ENCODE results near the gene CEP131. TPM values are rescaled to one million over a fixed set of nuclear protein-coding genes. Genes with fewer than 3 reads are reported as not detected.

CEP131 gene
- total and polyA plus RNA-seq, 2 of the 8 experiments (the other 6 are each of a cell fraction or from before 2014, with no cell fraction given) = 5.9 to 23.2 TPM

DNA sequence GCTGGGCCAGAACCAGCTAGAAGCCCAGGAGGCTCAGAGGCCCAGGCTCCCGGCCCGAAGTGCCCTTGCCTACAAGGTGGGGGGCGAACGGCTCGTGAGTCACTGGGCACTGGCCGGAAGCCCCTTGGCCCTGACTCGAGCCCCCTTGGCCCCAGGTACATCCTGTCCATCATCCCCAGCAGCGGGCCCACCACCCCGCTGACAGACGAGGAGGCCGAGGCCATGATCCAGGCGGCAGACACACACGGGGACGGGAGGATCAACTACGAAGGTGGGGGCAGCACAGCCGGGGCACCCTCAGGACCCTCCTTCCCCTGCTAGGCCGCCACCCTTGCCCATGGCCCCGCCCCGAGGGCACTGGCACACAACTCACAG is 41.0 kb downstream of the CEP131 start:
- no peaks in the 10 kb centered on the region for H3K79me2 ChIP-seq (ENCODE audit: control insufficient read depth in 1 of 2, insufficient read depth in 2 of 2, low read length in 2 of 2)
- no peak overlapping the region for H3K14ac ChIP-seq (ENCODE audit: insufficient read length)
- no peak overlapping the region for H3K56ac ChIP-seq (replicated peaks; ENCODE audit: insufficient read length, low read depth, low read length)
- H4K91ac ChIP-seq (replicated peaks; ENCODE audit: insufficient read length, low read length) = no peak overlapping the region
- POLR2A ChIA-PET (ENCODE audit: partially characterized antibody) = interaction anchor here (1.3 kb wide), 1 partner anchor 10 kb away, joined by 3 read pairs; no protein-coding TSS in a partner anchor
- H2AK5ac ChIP-seq (ENCODE audit: low read depth, low read length) = no peak overlapping the region
- FAIRE-seq (no peak), DNase-seq (ENCODE audit: low read depth in 1 of 2, low spot score in 2 of 2) (no peak)
- no peak overlapping the region for H3K27ac ChIP-seq (ENCODE audit: low read depth, low read length)
- peaks cover 0 to 5% (median under 1%) of the 10 kb centered on the region in 4 experiments; a peak in 2 of 7 replicates for H3K4me1 ChIP-seq (replicated peaks in 1 of 4; ENCODE audit: control insufficient read depth in 3 of 4, insufficient read depth in 4 of 4, low read length in 3 of 4)
- H4K5ac ChIP-seq (ENCODE audit: insufficient read length, low read depth, low read length) = no peak overlapping the region
- H3K36me3 ChIP-seq (ENCODE audit: control insufficient read depth in 2 of 4, insufficient read depth in 4 of 4, low read length in 3 of 4) = no peaks in the 10 kb centered on the region
- no peak overlapping the region for H2BK20ac ChIP-seq (ENCODE audit: low read length)
- H4K8ac ChIP-seq (ENCODE audit: extremely low read depth, insufficient read depth, low read length) = no peak overlapping the region; the same call in 1 of the 2 replicates
- no peaks in the 10 kb centered on the region for H3K27me3 ChIP-seq (replicated peaks in 1 of 4; ENCODE audit: control insufficient read depth in 3 of 4, extremely low read depth in 1 of 4, insufficient read depth in 3 of 4, low read length in 3 of 4)
- TF ChIP-seq RNF2 (IDR thresholded peaks at IDR 0.05; ENCODE audit: borderline replicate concordance, low read depth, low read length, missing control alignments, poor library complexity, severe bottlenecking) (no peak), KDM4A (IDR thresholded peaks at IDR 0.05; ENCODE audit: low read depth, low read length, severe bottlenecking) (no peak), PHF8 (conservative IDR thresholded peaks at IDR 0.05; ENCODE audit: low read depth, low read length) (no peak), SUZ12 (IDR thresholded peaks at IDR 0.05; ENCODE audit: low read length) (no peak), SIN3A (conservative IDR thresholded peaks at IDR 0.05 in 1 of 2, IDR thresholded peaks at IDR 0.05 in 1 of 2; ENCODE audit: low read depth in 1 of 2, low read length in 2 of 2) (no peak), CTBP2 (IDR thresholded peaks at IDR 0.05; ENCODE audit: borderline replicate concordance, insufficient read depth, insufficient read length, low read length) (no peak), SP1 (IDR thresholded peaks at IDR 0.05; ENCODE audit: low read depth, low read length) (no peak), ASH2L (IDR thresholded peaks at IDR 0.05; ENCODE audit: low read length) (no peak)
- TF ChIP-seq, protein P1, sequence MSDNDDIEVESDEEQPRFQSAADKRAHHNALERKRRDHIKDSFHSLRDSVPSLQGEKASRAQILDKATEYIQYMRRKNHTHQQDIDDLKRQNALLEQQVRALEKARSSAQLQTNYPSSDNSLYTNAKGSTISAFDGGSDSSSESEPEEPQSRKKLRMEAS (IDR thresholded peaks at IDR 0.05) = no peak
- no peak overlapping the region for H2BK120ac ChIP-seq (replicated peaks; ENCODE audit: low read depth, low read length)
- no peak overlapping the region for H2AFZ ChIP-seq (ENCODE audit: low read length)
- no peak overlapping the region for H3K9ac ChIP-seq (replicated peaks in 1 of 4; ENCODE audit: extremely low read depth in 1 of 4, low read depth in 3 of 4, low read length in 3 of 4)
- no peaks in the 10 kb centered on the region for H3K79me1 ChIP-seq (ENCODE audit: low read depth, low read length)
- no peak overlapping the region for H3K18ac ChIP-seq (ENCODE audit: extremely low read depth, low read length)
- H2BK5ac ChIP-seq (ENCODE audit: low read depth, low read length) = no peak overlapping the region
- H4K20me1 ChIP-seq (replicated peaks in 1 of 2; ENCODE audit: control insufficient read depth in 1 of 2, insufficient read depth in 2 of 2, low read length in 2 of 2) = peaks cover 0 to 3% of the 10 kb centered on the region in 2 experiments
- H3K9me3 ChIP-seq (ENCODE audit: insufficient read depth in 2 of 2, low read depth in 1 of 2, low read length in 1 of 2) = no peaks in the 10 kb centered on the region; a peak in 1 of 4 replicates
- H3K23ac ChIP-seq (ENCODE audit: insufficient read length) = no peak overlapping the region
- no peaks in the 10 kb centered on the region for H3K23me2 ChIP-seq (ENCODE audit: low read depth, low read length)
- H2BK12ac ChIP-seq (ENCODE audit: low read depth, low read length) = no peak overlapping the region
- H3K4me2 ChIP-seq (ENCODE audit: insufficient read depth in 1 of 2, low read depth in 2 of 2, low read length in 2 of 2) = no peak overlapping the region
- CTCF ChIA-PET (ENCODE audit: partially characterized antibody) = interaction anchor here (0.7 to 3.2 kb wide), 3 partner anchors 21 to 61 kb away, joined by 3 to 13 read pairs (median 5); no protein-coding TSS in a partner anchor
- 97% methylated on average over 19 of the region's 19 CpGs; no CpG with 5 or more reads in 1 of the 2 experiments for WGBS, 2 experiments (ENCODE audit: extremely low coverage in 1 of 2, insufficient coverage in 1 of 2, insufficient read length in 1 of 2, insufficient replicate concordance in 2 of 2, low coverage in 1 of 2, low lambda C conversion rate in 2 of 2, missing lambda C conversion rate in 1 of 2)
- no peak overlapping the region for H2BK15ac ChIP-seq (ENCODE audit: low read length)
- H3K4ac ChIP-seq (replicated peaks; ENCODE audit: insufficient read length, low read depth, low read length) = no peak overlapping the region
- H3K4me3 ChIP-seq (ENCODE audit: extremely low read depth in 1 of 4, insufficient read depth in 2 of 4, low read depth in 3 of 4, low read length in 4 of 4) = no peak overlapping the region

Measured in H1 (cell line).